Ecto neural progenitor cell (in vitro differentiated cells): ENCODE measurements around the gene EFNA3.

Source experiments
- DNase-seq: peaks from one replicate; pipeline ENCODE4 v3.0.0-alpha.2; 2018; ENCODE audit warnings: low spot score

The EFNA3 gene

DNA sequence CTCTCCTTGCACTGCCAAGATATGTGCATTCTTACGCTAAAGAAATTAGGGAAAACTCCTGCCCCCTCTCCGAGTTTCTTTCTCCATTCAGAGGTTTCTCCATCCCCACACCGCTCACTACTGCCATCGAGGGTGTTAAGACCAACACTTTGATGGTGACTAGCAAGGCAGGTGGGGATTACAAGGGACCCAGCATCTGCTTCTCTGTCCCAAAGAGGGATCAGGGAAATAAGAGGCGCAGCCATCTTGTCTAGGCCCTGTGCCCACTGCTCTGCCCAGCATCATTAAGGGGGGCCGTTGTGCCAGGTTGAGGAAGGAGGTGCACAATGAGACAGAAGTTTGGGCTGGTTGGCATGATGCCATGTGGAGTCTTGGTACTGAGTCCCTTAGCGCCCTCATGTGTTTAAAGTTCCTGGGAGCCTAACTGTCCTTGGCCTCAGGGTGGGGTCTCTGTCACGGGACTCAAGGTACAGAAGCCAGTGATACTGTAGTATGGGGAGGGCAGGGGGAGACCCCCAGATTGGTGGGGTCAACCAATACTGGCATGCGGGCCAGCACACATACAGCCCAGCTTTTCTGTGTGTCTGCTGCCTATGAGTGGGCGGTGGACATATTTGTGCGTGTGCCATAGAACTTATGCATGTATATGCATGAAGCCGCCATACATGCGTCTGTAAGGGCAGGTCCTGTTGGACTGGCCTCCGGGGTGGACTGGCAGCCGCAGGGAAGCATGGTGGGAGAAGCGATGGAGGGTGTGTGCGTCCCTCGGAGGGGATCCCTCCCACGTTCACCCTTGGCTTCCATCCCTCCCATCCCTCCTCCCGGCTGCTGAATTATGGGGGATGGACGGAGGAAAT, 5.5 kb downstream of the EFNA3 start:
- DNase-seq: no peak

DNA sequence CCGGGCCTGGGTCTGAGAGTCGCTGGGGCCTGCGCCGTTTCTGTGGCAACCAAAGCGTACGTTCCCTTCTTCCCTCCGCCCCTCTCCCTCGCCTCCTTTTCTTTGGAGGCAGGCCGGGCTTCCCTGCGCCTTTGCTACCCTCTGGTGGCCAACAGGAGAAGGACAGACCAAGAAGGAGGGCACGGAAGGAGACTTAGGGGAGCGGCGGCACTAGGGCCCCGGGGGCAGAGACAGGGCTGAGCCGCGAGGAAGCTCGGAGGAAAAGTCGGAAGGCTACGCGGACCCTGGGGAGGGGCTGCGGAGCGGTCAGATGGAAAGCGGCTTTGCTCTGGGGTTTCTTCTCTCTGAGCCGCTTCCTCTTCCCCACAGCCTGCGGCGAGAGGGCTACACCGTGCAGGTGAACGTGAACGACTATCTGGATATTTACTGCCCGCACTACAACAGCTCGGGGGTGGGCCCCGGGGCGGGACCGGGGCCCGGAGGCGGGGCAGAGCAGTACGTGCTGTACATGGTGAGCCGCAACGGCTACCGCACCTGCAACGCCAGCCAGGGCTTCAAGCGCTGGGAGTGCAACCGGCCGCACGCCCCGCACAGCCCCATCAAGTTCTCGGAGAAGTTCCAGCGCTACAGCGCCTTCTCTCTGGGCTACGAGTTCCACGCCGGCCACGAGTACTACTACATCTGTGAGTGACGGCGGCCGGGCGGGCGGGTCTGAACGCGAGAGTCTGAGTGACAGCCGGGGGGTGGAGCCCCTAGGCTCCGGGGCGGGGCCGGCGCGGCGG, 6.3 kb downstream of the EFNA3 start:
- peak; percentile 95 for DNase-seq

DNA sequence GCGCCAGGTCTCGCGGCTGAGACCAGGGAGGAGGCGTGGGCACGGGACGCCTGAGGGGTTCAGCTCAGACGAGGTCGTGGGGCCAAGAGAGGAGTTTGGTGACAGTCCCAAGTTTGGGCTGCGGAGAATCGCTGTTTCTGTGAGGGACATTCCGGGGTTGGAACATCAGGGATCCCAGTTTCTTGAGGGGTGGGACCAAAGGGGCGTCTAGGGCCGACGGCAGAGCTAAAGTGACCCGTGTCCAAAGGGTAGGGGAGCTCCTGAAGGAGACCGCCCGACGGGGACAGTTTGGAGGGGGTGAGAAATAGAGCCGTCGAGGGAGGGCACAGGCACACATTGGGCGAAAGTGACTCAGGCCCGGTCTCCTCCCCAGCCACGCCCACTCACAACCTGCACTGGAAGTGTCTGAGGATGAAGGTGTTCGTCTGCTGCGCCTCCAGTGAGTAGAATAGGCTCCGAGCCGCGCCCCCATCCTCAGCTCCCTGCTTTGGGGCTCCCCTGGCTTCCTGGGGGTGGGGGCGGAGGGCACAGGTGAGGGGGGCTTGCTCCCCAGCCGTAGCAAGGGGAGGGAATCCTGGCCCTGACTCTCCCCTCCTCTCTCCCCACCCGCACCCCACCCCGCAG, 7.0 kb downstream of the EFNA3 start:
- DNase-seq: no peak

DNA sequence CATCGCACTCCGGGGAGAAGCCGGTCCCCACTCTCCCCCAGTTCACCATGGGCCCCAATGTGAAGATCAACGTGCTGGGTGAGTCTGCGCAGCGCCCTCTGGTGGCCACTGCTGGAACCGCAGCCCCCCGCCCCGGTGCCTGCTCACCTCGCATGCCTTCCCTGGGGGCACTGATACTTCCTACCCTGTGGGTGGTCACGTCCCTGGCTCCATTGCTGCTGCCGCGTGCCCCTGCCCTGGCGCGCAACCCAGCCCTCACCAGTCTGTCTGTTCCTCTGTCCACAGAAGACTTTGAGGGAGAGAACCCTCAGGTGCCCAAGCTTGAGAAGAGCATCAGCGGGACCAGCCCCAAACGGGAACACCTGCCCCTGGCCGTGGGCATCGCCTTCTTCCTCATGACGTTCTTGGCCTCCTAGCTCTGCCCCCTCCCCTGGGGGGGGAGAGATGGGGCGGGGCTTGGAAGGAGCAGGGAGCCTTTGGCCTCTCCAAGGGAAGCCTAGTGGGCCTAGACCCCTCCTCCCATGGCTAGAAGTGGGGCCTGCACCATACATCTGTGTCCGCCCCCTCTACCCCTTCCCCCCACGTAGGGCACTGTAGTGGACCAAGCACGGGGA, 7.6 kb downstream of the EFNA3 start:
- peak; percentile 91 for DNase-seq

DNA sequence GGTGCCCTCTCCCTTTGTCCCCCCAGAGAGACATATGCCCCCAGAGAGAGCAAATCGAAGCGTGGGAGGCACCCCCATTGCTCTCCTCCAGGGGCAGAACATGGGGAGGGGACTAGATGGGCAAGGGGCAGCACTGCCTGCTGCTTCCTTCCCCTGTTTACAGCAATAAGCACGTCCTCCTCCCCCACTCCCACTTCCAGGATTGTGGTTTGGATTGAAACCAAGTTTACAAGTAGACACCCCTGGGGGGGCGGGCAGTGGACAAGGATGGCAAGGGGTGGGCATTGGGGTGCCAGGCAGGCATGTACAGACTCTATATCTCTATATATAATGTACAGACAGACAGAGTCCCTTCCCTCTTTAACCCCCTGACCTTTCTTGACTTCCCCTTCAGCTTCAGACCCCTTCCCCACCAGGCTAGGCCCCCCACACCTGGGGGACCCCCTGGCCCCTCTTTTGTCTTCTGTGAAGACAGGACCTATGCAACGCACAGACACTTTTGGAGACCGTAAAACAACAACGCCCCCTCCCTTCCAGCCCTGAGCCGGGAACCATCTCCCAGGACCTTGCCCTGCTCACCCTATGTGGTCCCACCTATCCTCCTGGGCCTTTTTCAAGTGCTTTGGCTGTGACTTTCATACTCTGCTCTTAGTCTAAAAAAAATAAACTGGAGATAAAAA, 8.4 kb downstream of the EFNA3 start:
- no peak for DNase-seq

DNA sequence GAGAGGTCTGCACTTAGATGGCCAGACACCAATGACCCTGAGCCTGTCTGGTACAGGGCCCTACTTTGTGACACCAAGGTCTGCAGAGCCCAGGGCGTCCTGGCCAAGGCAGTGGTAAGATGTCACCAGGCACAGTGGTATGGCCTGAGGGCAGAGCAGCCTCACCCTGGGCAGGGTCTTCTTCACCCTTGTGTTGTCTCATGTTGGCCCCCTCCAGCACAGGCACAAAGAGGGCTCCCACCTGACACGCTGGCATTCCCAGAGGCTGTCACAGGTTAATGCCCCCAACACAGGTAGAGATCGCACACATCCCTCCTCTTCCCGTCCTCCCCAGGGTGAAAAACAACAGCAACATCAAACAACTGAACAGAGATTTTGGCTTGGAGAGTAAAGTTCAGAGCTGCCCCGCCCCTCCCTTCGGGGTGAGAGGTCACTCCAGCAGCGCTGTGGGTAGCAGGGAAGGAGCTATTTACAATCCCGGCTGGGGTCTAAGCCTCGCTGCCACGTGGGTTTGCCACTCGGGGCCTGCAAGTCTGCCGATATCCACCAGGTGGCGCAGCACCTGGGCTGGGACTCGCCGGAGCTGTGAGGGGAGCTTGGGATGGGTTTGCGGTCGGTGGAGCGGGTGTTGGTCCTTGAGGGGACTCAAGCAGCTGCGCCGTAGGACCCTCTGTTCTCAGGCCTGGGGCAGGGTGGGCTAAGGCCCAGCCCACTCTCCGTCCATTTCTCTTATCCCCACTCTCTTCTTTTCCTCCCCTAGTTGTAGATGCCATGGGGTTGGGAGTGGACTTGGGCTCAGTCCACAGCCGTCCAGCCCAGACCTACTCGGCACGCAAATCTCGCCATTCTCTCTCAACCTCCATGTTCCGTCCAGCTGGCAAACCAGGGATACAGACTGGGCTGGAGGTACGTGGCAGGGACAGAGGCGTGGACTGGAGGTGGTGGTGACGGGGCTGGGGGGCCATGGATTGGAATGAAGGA, 12.7 kb downstream of the EFNA3 start:
- peak; percentile 95 for DNase-seq

DNA sequence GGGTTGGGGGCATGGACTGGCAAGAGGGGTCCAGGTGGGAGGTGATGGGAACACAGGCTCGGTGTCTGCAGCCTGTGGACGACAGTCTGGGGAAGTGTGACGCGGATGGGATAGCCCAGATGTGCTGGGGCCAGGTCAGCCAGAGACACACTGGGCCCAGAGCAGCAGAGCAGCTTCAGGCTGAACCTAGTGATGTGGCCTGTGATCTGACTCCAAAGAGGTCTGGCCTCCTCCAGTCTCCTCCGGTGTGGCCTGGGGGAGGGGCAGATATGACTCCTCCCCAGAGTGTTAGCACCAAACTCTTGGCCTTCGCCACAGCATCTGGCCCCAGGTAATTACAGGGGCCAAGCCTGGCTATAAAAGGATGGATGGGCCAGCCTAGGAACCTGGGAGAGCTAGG, 13.5 kb downstream of the EFNA3 start:
- no peak for DNase-seq

DNA sequence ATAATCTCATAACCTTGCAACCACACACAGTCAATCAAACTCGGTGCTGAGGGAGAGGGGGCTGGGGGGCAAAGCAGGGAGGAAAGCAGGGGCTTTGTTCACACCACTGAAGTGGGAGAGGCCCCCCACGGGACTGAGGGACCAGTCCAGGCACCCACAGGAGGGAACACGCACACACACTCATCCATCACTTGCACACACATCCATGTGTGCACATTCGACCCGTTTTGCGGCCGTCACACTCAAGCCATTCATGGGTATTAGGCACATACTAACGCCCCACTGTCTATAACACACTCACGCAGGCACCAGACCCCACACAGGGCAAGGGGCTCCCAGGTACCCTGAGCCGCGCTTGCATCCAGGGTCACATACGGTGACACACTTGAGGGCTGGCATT, 14.0 kb downstream of the EFNA3 start:
- no peak for DNase-seq

DNA sequence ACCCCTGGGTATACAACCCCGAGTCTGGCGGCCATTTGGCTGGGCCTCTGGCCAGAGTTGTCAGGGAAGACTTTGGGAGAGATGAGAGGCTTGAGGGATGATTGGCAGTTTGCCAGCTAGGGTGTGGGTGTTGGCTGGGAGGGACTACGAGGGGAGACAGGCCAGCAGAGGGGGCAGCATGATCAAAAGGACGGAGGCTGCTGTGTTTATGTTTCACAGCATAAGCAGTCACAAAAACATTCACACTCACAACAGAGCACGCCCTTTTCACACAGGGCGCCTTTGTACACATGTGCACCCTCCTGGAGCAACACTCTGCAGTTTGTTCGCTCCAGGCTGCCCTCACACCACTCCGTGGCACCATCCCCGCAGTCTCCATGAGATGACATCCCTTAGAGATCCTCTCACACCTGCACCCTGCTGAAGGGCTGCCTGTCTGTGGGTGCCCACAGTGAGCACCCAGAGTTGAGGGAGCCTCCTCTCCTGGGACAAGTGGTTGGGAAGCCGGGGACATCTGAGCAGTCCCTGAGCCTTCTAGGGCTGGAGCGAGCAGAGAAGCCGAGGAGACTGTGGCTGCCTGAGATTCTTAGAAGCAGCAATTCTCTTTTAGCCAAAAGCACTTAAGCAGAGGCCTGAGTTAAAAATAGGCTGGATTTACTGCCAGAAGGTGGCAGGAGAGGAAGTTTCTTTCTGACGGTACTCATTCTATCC, 15.4 kb downstream of the EFNA3 start:
- no peak for DNase-seq

DNA sequence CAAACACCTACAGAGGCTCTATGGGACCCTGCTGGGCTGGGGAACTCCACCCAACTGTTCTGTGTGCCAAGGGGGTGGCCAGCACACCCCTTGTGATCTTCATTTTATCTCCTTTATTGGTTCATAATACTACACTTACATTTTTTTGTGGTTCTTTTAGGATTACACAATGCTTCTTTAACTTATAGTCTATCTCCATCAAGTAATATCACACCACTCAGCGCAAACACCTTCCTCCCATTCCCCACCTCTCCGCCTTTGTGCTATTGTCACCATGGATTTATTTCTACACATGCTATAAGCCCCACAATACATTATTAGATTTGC, 15.9 kb downstream of the EFNA3 start:
- DNase-seq: no peak

DNA sequence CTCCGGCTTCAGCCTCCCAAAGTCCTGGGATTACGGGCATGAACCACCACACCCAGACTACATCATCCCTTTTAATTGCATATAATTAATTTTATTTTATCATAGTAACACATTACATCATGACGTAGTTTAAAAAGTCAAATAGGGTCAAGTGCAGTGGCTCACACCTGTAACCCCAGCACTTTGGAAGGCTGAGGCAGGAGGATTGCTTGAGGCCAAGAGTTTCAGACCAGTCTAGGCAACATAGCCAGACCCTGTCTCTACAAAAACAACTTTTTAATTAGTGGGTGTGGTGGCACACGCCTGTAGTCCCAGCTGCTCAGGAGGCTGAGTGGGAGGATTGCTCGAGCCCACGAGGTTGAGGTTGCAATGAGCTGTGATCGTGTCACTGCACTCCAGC, 20.7 kb downstream of the EFNA3 start:
- no peak for DNase-seq

DNA sequence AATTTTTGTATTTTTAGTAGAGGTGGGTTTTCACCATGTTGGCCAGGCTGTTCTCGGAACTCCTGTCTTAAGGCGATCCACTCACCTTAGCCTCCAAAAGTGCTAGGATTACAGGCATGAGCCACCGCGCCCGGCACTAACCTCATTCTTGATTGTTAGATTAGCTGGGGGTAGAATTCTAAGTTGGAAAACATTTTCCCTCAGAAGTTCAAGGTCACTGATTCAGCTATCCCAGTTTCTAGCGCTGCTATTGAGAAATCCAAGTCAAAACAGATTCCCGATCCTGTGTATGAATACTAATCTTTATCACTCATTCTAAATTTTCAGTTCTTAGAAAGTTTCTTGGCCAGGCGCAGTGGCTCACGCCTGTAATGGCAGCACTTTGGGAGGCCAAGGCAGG, 24.7 kb downstream of the EFNA3 start:
- DNase-seq: no peak

DNA sequence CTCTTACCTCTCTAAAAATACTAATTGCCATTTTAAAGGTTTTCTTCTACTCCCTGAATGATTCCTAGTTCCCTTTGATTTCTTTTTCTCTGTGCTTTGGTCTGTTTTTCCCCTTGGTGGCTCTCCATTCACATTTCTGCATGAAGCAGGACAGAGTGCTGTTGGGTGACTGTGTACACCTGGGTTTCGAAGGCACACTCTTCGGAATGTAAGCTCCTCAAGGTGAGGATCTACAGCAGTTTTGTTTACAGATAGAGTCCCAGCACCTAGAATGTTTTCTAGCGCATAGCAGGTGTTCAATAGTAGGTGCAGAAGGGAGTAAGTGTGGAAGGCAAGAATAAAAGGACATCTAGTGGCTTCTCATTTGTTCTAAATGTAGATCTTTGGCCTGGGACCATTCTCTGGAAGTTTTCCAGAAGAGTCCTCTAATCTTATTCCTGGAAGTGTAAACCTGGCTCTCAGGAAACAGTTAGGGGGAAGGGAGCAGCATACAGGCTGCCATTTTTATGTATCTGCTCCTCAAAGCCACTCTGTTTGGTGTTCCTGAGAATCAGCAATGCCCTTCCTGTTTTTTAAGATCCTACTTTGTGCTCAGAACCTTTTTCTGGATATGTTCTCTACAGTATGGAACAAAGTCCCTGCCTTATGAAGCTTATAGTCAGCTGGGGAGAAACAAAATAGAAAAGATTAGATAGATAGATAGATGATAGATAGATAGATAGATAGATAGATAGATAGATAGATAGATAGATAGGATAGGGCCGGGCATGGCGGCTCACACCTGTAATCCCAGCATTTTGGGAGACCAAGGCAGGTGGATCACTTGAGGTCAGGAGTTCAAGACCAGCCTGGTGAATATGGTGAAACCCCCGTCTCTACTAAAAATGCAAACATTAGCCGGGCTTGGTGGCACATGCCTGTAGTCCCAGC, 26.2 kb downstream of the EFNA3 start:
- no peak for DNase-seq

DNA sequence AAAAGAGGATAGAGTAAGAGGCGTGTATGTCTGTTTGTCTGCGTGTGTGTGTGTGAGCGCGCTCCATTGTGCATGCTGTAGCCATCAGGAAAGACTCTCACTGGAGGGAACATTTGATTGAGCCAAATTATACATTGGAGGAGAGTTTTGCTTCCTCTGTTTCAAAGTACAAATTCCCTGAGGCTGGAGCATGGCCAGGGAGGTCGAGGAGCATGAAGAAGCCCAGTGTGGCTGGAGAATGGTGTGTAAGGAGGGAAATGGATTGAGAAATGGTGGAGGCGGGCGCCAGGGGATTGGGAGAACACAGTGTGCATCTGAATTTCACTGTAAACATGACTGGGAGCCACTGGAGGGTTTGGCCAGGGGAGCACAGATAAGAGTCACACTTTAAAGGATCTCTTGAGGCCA, 27.0 kb downstream of the EFNA3 start:
- no peak for DNase-seq

DNA sequence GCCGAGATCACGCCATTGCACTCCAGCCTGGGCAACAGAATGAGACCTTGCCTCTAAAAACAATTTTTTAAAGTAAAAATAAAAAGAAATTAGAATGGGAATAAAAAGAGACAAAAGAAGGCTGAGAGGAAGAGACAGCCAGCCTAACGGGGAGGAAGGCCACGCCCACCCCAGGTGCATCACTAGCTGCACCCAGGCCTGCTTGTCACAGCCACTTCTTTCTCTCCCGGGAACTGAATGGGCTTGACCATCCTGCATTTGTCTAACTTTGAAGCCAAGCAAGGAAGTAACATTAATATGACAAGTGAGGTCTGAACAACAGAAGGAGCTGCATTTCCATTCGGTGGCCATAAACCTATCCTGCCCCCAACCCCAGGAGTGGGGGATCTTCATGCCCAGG, 28.2 kb downstream of the EFNA3 start:
- DNase-seq: no peak

DNA sequence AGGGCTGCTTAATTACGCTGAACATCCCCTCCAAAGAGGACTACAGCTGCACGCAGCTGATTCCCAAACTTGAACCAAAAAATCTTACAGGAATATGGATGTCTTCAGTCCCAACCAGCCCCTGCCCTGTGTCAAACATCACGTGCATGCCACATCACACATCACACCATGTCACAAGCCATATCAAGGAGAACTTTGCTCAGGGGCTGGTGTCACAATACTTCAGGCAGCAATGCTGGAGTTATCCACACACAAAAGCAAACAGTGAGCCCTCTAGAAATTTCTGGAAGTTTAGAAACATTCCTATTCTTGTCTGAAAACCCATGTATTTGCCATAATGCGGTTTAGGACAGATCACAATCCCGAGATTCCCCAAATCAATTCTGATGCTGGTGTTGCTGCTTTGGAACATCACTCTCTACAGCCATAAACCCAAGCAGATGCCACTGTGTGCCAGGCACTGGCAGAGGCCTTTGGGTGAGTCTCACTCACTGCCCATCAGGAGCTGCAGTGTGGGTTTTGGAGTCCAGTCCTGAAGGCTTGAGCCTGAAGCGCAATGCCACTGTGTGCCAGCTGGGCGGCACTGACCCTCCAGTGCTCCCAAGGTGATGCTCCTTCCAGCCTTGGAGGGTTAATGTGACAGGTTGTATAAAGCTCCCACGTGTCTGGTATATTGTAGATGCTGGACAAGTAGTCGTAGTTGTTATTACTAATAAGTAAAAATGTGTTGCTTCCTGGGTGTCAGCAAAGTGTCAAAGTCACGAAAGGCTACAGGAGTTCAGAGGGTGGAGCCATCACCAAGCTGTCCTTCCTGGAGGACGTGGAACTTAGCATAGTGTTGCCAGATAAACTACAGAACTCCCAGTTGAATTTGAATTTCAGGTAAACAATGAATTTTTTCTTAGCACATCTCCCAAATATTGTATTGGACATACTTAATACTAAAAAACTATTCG, 28.9 kb downstream of the EFNA3 start:
- DNase-seq: no peak

DNA sequence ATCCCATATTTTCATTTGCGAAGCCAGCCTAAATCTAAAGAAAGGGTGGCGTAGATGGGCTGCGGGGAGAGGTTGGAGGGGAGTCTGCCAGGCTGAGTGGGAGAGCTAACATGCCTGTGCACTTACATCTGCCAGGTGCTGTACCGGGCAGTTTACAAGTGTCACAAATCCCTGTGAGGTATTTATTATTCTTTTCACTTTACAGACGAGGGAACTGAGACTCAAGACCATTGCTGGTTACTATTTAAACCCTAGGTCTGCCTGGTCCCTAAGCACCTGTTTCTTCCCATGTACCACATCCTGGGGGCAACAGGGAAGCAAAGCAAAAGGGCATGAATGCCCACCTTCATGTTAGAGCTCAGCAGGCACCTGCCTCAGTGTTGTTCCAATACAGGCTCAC, 29.7 kb downstream of the EFNA3 start:
- no peak for DNase-seq

DNA sequence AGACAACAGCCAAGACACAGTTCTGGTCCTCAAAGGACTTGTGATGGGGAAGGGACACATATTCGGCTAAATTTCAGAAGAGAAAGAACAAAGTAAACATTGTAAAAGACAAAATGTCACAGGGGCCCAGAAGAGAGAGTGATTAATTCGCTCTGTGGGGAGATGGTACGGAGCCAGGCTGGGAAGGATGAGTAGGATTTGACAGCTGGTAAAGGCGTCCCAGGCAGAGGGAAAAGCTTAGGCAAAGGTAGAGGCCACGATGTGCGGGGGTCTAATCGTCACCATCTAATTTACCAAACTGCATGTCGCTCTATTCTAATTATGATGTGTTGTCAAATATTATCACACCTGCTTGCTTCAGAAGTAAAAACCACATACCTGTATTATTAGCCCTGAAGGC, 31.7 kb downstream of the EFNA3 start:
- no peak for DNase-seq
